Ascending aorta (tissue), 2 donors: ENCODE data around the gene LSM12. TPM values are rescaled to one million over a fixed set of nuclear protein-coding genes. Genes with fewer than 3 reads are reported as not detected.

Source experiments
- DNase-seq, 2 donors: peaks; one replicate each; pipeline ENCODE4 v3.0.0-alpha.2; 2019; ENCODE audit warnings: low spot score in 2 of 2
- H3K27ac ChIP-seq, 2 donors: fragments of 200-600 bp; sonication (generic); one replicate each; pipeline ENCODE4 v1.5.1; 2016 to 2017; ENCODE audit warnings: mild to moderate bottlenecking in 1 of 2
- H3K27me3 ChIP-seq: fragments of 200-600 bp; sonication (generic); one replicate; pipeline ENCODE4 v1.5.1; 2017
- H3K36me3 ChIP-seq, 2 donors: fragments of 200-600 bp; sonication (generic); one replicate each; pipeline ENCODE4 v1.5.1; 2016
- H3K4me1 ChIP-seq, 2 donors: fragments of 200-600 bp; sonication (generic); one replicate each; pipeline ENCODE4 v1.5.1; 2016 to 2017; ENCODE audit warnings: mild to moderate bottlenecking in 1 of 2
- H3K4me3 ChIP-seq, 2 donors: fragments of 200-600 bp; sonication (generic); one replicate each; pipeline ENCODE4 v1.5.1; 2016 to 2017; ENCODE audit warnings: mild to moderate bottlenecking in 1 of 2
- H3K9me3 ChIP-seq, 2 donors: fragments of 200-600 bp; sonication (generic); one replicate each; pipeline ENCODE4 v1.5.1; 2016
- intact Hi-C: fragments of 100-400 bp; cut with DNase I; formaldehyde crosslinking; loops from one replicate; pipeline ENCODE4 v1.15.1; 2023
- total RNA-seq: library from RNA; depleted of rRNA; stranded (reverse); fragments of >200 nt; gene quantifications from one replicate; pipeline ENCODE4 v1.1.0, GENCODE V29; 2016
- TF ChIP-seq, protein P1 (sequence below), 3 experiments: fragments of 200-600 bp in 2 of 3; fragments of 450-650 bp in 1 of 3; sonication (generic) in 2 of 3; IDR thresholded peaks; one replicate each; pipeline ENCODE4 v1.5.1; 2016 to 2019; ENCODE audit warnings: antibody characterized with exemption in 3 of 3, mild to moderate bottlenecking in 1 of 3, moderate library complexity in 1 of 3

LSM12 gene
- total RNA-seq, 1 donor from 2014 or later: 12.5 TPM

GRCh38 chr17:44014437-44015172, 51.9 kb downstream of the LSM12 start, which contains the start of gene TMEM101:
Gene TMEM101 (minus strand): TSS chr17:44014963. CDS start chr17:44014952, 11 bp downstream.
- Histone ChIP-seq H3K27ac (peak within 1 kb of the TSS; percentile 50 to 81), H3K27me3 (no peaks in the 10 kb centered on the region), H3K36me3 (peaks cover 0 to 8% of the 10 kb centered on the region in 2 donors), H3K4me3 (peak within 1 kb of the TSS; percentile 73 to 83), H3K9me3 (no peaks in the 10 kb centered on the region), H3K4me1 (peaks cover 7 to 13% of the 10 kb centered on the region in 2 donors)
- TF ChIP-seq, protein P1, sequence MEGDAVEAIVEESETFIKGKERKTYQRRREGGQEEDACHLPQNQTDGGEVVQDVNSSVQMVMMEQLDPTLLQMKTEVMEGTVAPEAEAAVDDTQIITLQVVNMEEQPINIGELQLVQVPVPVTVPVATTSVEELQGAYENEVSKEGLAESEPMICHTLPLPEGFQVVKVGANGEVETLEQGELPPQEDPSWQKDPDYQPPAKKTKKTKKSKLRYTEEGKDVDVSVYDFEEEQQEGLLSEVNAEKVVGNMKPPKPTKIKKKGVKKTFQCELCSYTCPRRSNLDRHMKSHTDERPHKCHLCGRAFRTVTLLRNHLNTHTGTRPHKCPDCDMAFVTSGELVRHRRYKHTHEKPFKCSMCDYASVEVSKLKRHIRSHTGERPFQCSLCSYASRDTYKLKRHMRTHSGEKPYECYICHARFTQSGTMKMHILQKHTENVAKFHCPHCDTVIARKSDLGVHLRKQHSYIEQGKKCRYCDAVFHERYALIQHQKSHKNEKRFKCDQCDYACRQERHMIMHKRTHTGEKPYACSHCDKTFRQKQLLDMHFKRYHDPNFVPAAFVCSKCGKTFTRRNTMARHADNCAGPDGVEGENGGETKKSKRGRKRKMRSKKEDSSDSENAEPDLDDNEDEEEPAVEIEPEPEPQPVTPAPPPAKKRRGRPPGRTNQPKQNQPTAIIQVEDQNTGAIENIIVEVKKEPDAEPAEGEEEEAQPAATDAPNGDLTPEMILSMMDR (IDR thresholded peaks at IDR 0.05): no peak
- peak; percentile 50 to 95 for DNase-seq
- intact Hi-C loops: loop anchor here (2.0 to 10.0 kb wide), 2 partner anchors 52 to 530 kb away; partner anchors contain the start of genes DHX8 and LSM12

- peaks cover 7 to 13% of the 10 kb centered on the region in 2 donors for H3K4me1 ChIP-seq
Measured at GRCh38 chr17:44014133-44014436, 52.4 kb downstream of the LSM12 start.

GRCh38 chr17:44012874-44013273, 53.6 kb downstream of the LSM12 start:
- peaks cover 7 to 15% of the 10 kb centered on the region in 2 donors for H3K4me1 ChIP-seq
- intact Hi-C loops: loop anchor here (10.0 kb wide), 1 partner anchor 528 kb away; the partner anchor contains the start of gene DHX8
- peaks cover 0 to 8% of the 10 kb centered on the region in 2 donors for H3K36me3 ChIP-seq
- H3K4me3 ChIP-seq: no peak overlapping the region
- no peak for DNase-seq
- no peaks in the 10 kb centered on the region for H3K27me3 ChIP-seq
- TF ChIP-seq, protein P1 (IDR thresholded peaks at IDR 0.05): no peak
- H3K27ac ChIP-seq: no peak overlapping the region
- H3K9me3 ChIP-seq: no peaks in the 10 kb centered on the region

More at GRCh38 chr17:44014133-44014436, 52.4 kb downstream of the LSM12 start:
- Histone ChIP-seq H3K4me3 (peak overlapping the region; percentile 73 to 83), H3K36me3 (peaks cover 0 to 8% of the 10 kb centered on the region in 2 donors), H3K27me3 (no peaks in the 10 kb centered on the region), H3K9me3 (no peaks in the 10 kb centered on the region), H3K27ac (no peak overlapping the region)
- intact Hi-C loops: loop anchor here (2.0 to 10.0 kb wide), 2 partner anchors 53 to 529 kb away; partner anchors contain the start of genes DHX8 and LSM12
- no peak for DNase-seq
- TF ChIP-seq, protein P1 (IDR thresholded peaks at IDR 0.05): no peak

DNA sequence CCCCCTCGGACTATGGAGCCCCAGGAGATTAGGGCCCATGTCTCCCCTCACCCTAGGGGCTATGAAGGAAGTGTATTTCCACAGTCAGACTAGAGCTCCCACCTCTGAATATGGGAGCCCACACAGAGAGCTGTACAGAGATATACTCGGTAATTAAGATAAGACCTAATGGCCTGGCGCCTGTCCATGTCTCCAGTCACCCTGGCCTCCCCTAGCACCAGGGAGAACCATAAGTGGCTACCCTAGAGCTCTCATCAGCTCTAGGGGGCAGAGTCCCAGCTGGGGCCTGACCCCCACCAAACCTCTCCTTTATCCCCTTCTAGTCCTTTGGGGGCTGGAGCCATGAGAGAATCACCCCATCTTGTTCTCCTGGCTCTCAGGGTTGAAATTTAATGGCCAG, 54.1 kb downstream of the LSM12 start:
- intact Hi-C loops: loop anchor here (10.0 kb wide), 1 partner anchor 528 kb away; the partner anchor contains the start of gene DHX8
- TF ChIP-seq, protein P1 (IDR thresholded peaks at IDR 0.05): no peak
- peaks cover 7 to 20% of the 10 kb centered on the region in 2 donors for H3K4me1 ChIP-seq
- H3K9me3 ChIP-seq: no peaks in the 10 kb centered on the region
- H3K36me3 ChIP-seq: peaks cover 0 to 8% of the 10 kb centered on the region in 2 donors
- DNase-seq: no peak
- H3K4me3 ChIP-seq: no peak overlapping the region
- no peaks in the 10 kb centered on the region for H3K27me3 ChIP-seq
- H3K27ac ChIP-seq: no peak overlapping the region

DNA sequence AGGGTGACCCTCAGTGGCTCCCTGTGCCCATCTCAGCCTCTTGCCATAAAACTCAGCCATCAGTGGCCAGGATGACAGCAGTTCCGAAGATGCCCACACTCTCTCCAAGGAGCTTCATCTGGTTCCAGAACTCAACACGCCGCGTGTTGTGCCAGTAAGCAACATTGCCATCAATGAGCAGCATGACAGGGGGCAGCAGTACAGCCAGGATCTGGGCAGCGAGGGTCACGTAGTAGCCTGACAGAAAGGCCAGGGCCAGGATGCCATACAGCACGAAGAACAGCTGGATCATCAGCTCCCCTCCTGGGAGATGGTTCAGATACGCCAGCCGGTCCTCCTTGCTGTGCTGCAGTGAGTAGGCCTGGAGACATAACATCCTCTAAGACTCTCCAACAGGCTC, 54.6 kb downstream of the LSM12 start:
- Histone ChIP-seq H3K36me3 (peaks cover 0 to 8% of the 10 kb centered on the region in 2 donors), H3K9me3 (no peaks in the 10 kb centered on the region), H3K4me3 (no peak overlapping the region), H3K27me3 (no peaks in the 10 kb centered on the region), H3K4me1 (peaks cover 7 to 25% of the 10 kb centered on the region in 2 donors), H3K27ac (no peak overlapping the region)
- DNase-seq: no peak
- TF ChIP-seq, protein P1 (IDR thresholded peaks at IDR 0.05): no peak
- intact Hi-C loops: loop anchor here (10.0 kb wide), 1 partner anchor 527 kb away; the partner anchor contains the start of gene DHX8
